SJSA1 (cell line): ENCODE data around the gene PRDM15. TPM values are rescaled to one million over a fixed set of nuclear protein-coding genes. Genes with fewer than 3 reads are reported as not detected.

ENCODE experiments used
- DNase-seq, 2 experiments: peaks; one replicate each; pipeline ENCODE4 v3.0.0-alpha.2; 2015 to 2020; ENCODE audit warnings: low spot score in 2 of 2, low read depth in 1 of 2
- H3K27ac ChIP-seq: fragments of 250-450 bp; sonication (Bioruptor Pico); 2 replicates; pipeline ENCODE4 v1.5.1; 2020; ENCODE audit warnings: mild to moderate bottlenecking, moderate library complexity
- H3K27me3 ChIP-seq: fragments of 250-450 bp; sonication (Bioruptor Pico); replicated peaks from 2 replicates; pipeline ENCODE4 v1.5.1; 2020; ENCODE audit warnings: mild to moderate bottlenecking, moderate library complexity
- H3K36me3 ChIP-seq: fragments of 250-450 bp; sonication (Bioruptor Pico); 2 replicates; pipeline ENCODE4 v1.5.1; 2020; ENCODE audit warnings: mild to moderate bottlenecking
- H3K4me1 ChIP-seq: fragments of 250-450 bp; sonication (Bioruptor Pico); replicated peaks from 2 replicates; pipeline ENCODE4 v1.6.1; 2021; ENCODE audit warnings: mild to moderate bottlenecking
- H3K4me3 ChIP-seq: fragments of 250-450 bp; sonication (Bioruptor Pico); 2 replicates; pipeline ENCODE4 v1.5.1; 2020; ENCODE audit warnings: mild to moderate bottlenecking
- H3K9me3 ChIP-seq: fragments of 250-450 bp; sonication (Bioruptor Pico); replicated peaks from 2 replicates; pipeline ENCODE4 v1.5.1; 2020; ENCODE audit warnings: mild to moderate bottlenecking
- total RNA-seq: library from RNA; depleted of rRNA; stranded (reverse); fragments of >200 nt; shearing (Covaris generic); gene quantifications from 2 replicates; pipeline ENCODE4 v1.2.3, GENCODE V29; 2014

Gene PRDM15
- total RNA-seq, 1 experiment from 2014 or later, result 5.1 TPM

DNA sequence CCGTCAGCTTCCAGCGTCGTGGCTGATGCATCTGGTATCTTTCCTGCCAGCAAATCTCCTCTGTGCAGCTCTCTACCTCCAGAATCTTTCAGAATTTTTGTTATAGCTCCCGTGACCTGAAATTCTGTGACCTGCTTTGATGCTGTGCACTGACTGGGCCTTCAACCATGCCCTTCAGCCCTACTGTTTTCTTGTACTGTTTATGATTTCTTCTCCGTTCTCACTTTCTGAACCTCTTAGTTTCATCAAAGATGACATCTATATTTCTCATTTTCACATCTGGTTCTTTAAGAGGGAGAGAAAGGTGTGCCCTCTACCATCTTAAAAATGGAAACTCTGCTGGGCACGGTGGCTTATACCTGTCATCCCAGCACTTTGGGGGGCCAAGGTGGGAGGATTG, 5.7 kb downstream of the PRDM15 start:
- Histone ChIP-seq H3K36me3 (peaks cover 8% of the 10 kb centered on the region), H3K27ac (no peak overlapping the region), H3K27me3 (no peaks in the 10 kb centered on the region), H3K4me3 (no peak overlapping the region), H3K4me1 (peaks cover 11% of the 10 kb centered on the region), H3K9me3 (no peaks in the 10 kb centered on the region)
- DNase-seq, result no peak

DNA sequence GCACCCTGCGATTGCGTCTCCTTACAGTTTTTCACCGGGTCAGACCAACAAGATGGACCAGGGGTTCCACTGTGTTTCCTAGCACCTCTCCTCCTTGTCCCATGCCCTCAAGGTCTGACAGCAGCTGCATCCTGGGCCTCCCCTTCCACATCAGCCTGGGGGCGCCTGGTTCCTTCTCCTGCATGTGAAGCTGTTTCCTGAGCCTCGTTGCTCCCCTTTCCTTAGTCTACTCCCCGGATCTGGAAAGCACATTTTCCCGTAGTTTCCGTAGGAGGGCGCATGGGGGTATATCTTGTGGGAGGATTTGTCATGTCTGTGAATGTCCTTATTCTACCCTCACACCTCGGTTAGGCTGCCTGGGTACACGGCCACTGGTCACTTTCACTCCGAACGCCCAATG, 6.1 kb downstream of the PRDM15 start:
- Histone ChIP-seq H3K4me1 (peaks cover 7% of the 10 kb centered on the region), H3K27me3 (no peaks in the 10 kb centered on the region), H3K27ac (no peak overlapping the region), H3K36me3 (peaks cover 8% of the 10 kb centered on the region), H3K9me3 (no peaks in the 10 kb centered on the region), H3K4me3 (no peak overlapping the region)
- no peak for DNase-seq

DNA sequence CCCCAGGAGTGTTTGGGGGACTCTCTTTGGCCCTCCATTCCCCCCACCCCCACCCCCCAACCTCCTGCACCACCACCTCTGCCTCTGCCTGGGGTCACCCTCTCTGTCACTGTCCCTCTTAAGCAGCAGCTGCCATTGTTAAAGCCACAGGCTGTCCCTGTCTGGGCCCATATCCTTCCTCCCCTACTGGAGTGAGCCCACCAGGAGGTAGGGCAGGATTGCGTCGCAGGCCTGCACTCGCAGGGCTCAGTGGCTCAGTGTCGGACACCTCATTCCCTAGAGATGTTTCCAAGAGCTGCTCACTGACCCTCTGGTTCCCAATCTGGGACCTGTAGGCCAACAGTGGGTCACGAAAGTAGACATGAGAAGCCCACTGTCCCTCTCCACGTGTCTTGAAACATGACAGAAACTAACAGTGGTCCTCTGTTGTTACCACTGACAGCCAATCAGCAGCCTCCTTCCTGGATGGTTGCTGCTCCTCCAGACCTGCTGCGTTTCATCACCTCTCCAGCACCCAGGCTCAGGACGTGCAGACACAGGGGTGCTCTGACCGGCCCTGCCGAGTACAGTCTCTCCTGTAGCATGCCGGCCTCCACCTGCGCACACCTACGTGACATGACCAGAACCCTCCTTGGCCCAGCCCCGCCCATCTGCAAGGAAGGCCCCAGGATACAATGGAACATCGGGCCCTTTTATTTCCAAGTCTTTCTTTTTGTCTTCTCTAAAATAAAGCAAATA, 7.7 kb downstream of the PRDM15 start:
- Histone ChIP-seq H3K9me3 (no peaks in the 10 kb centered on the region), H3K36me3 (peaks cover 4% of the 10 kb centered on the region; the same call in 1 of the 2 replicates), H3K27me3 (no peaks in the 10 kb centered on the region), H3K27ac (no peak overlapping the region), H3K4me1 (no peaks in the 10 kb centered on the region; the same call in 1 of the 2 replicates), H3K4me3 (no peak overlapping the region)
- no peak for DNase-seq

DNA sequence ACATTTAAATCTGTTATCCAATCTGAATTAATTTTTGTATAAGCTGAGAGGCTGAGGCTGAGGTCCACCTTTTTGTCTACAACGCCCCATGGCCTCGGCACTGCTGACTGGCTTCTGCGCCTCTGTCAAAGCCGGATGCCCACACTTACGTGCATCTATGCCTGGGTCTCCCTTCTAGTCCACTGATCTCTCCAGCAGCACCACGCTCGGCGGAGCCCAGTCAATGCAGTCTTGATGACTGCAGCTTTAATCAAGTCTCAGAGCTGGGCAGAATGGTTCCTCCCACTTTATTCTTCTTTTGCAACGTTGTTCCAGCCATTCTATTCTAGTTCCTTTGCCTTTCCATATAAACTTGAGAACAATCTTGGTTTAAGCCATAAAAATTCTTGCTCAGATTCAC, 9.4 kb downstream of the PRDM15 start:
- Histone ChIP-seq H3K9me3 (no peaks in the 10 kb centered on the region), H3K27ac (no peak overlapping the region), H3K4me1 (no peaks in the 10 kb centered on the region), H3K27me3 (no peaks in the 10 kb centered on the region), H3K36me3 (0 out of 2 replicates have a peak, but pooled peaks cover 3% of the 10 kb centered on the region), H3K4me3 (no peak overlapping the region)
- DNase-seq, result no peak

DNA sequence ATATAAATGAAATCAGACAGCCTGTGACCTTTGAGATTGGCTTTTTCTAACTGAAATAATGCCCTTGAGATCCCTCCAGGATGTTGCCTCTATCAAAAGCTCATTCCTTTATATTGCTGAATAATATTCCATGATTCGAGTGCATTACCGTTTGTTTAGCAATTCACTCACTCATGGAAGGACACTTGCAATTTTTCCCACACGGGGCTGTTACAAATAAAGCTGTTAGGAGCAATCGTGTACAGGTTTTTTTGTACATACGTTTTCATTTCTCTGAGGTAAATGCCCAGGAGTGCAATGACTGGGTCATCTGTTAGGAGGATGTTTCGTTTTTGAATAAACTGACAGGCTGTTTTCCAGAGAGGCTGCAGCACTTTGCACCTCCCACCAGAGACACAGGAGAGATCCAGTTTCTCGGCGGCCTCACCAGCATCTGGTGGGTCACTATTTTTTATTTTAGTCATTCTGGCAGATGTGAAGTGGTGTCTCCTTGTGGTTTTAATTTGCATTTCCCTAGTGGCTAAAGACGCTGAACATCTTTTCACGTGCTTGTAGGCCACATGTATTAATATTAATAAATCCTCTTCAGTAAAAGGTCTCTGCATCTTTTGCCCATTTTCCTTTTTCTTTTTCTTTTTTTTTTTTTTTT, 11.0 kb downstream of the PRDM15 start:
- Histone ChIP-seq H3K27ac (no peak overlapping the region), H3K27me3 (no peaks in the 10 kb centered on the region), H3K9me3 (no peaks in the 10 kb centered on the region), H3K36me3 (no peaks in the 10 kb centered on the region), H3K4me1 (no peaks in the 10 kb centered on the region; the same call in 1 of the 2 replicates), H3K4me3 (no peak overlapping the region)
- DNase-seq, result no peak

DNA sequence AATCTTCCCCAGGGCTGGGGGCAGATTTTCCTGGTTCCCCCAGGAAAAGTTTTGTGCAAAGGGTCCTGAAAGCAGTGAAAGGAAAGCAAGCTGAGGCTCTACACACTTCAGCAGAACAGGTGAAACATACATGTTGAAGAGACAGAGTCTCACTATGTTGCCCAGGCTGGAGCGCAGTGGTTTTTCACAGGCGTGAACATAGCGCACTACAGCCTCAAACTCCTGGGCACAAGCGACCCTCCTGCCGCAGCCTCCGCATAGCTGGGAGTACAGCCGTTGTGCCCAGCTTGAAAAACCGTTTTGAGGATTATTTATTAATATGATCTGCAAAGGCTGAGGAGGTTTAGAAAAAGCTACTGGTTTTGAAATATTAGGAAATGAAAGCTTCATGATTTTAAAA, 11.8 kb downstream of the PRDM15 start:
- H3K9me3 ChIP-seq, result no peaks in the 10 kb centered on the region
- no peak overlapping the region for H3K4me3 ChIP-seq
- H3K4me1 ChIP-seq, result no peaks in the 10 kb centered on the region; the same call in 1 of the 2 replicates
- no peak overlapping the region for H3K27ac ChIP-seq
- no peaks in the 10 kb centered on the region for H3K36me3 ChIP-seq
- no peak for DNase-seq
- no peaks in the 10 kb centered on the region for H3K27me3 ChIP-seq

DNA sequence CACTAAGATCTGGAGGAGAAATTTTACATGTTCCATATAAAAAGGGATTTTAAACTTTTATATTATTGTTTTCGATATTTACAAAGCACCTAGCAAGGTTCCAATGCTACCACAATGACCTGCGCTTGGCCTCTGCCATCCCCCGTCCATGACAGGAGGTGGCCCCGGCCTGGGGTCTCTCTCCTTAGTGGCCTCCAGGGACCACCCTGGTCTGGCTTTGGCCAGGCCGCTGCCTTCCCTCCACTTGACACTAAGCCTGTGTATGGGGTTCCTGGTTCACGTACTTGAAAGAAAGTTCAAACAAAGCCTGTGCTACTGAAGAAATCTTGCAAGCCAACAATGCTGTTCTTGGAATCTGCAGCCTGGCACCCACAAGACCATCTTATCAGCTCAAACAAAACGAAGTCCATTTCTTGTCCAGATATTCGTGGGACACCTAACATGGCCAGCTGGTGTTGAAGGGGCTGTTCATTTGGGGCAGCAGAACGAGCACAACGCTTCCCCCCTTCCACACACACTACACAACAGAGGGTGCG, 12.8 kb downstream of the PRDM15 start:
- Histone ChIP-seq H3K27ac (no peak overlapping the region), H3K9me3 (no peaks in the 10 kb centered on the region), H3K36me3 (no peaks in the 10 kb centered on the region), H3K27me3 (no peaks in the 10 kb centered on the region), H3K4me3 (no peak overlapping the region), H3K4me1 (no peaks in the 10 kb centered on the region; the same call in 1 of the 2 replicates)
- DNase-seq, result no peak

DNA sequence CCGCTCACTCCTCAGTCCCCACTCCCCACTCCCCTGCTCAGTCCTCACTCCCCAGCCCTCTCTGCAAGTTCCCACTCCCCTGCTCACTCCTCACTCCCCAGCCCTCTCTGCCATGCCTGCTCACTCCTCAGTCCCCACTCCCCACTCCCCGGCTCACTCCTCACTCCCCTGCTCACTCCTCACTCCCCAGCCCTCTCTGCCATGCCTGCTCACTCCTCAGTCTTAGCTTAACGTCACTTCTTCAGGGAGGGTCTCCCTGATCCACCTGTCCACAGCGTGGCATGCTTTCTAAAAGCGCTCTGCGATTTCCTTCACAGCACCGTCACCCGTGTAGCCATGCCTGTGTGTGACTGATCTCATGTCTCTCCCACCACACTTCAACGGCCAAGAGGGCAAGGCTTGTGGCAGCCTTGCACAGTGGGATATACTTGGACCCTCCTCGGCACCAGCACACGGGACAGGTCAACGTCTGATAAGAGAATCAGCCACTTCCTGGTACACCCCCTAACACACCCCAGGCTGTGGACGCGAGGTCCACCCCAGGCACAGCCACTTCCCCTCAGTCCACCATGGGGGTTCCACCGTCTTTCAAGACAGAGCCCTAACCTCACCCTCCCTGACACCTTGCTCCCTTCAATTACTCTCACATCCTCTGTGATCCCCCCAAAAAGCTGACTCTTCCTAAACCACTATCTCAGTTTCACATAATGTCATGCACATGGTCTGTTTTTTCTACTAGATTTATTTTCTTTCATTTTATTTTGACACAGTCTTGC, 14.0 kb downstream of the PRDM15 start:
- no peaks in the 10 kb centered on the region for H3K27me3 ChIP-seq
- no peaks in the 10 kb centered on the region; the same call in 1 of the 2 replicates for H3K4me1 ChIP-seq
- DNase-seq, result no peak
- no peaks in the 10 kb centered on the region for H3K36me3 ChIP-seq
- no peak overlapping the region for H3K27ac ChIP-seq
- no peaks in the 10 kb centered on the region for H3K9me3 ChIP-seq
- no peak overlapping the region for H3K4me3 ChIP-seq

DNA sequence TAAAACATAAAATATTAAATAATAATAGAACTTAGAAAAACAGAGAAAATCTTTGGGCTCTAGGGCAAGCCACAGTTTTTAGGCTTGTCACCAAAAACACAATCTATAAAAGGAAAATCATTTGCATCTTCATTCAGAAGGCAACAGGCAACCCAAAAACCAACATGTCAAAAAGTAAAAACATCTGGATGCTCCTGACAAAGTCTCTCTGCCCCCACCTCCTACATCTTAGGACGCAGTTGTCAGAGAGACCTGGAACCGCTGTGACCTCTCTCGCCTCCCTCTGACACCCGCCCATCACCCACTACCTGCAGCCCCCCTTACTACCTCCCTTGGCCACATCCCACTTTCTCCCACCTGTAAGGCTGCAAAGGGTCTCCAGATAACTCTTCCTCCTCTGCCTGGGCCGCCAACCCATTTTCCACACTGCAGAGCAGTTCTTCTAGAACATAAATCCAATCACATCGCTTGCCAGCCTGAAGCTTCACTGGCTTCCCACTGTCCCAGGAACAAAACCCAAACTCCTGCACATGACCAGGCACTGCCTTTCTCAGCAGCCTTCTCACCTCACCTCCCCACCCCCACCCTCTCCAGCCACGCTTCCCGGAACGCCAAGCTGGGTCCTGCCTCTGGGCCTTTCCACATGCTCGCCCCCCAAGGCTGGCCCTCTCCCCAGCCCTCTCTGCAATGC, 14.7 kb downstream of the PRDM15 start:
- Histone ChIP-seq H3K9me3 (no peaks in the 10 kb centered on the region), H3K27ac (no peak overlapping the region), H3K4me1 (no peaks in the 10 kb centered on the region; the same call in 1 of the 2 replicates), H3K36me3 (0 out of 2 replicates have a peak, but pooled peaks cover 3% of the 10 kb centered on the region), H3K4me3 (no peak overlapping the region), H3K27me3 (no peaks in the 10 kb centered on the region)
- DNase-seq, result no peak

DNA sequence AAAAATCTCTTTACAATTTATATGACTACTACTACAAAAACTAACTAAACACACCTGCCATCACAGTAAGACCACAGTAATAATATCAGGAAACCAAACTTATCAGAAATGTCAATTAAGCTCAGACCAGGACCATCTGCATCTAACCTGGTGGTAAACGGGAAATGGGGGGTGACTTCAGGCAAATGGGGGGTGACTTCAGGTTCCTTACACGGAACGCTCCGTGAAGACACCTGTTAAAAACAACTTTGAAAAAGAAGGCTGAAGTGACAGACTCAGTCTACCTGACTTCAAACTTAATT, 15.8 kb downstream of the PRDM15 start:
- peaks cover 8% of the 10 kb centered on the region; the same call in 1 of the 2 replicates for H3K36me3 ChIP-seq
- H3K4me1 ChIP-seq, result no peaks in the 10 kb centered on the region; the same call in 1 of the 2 replicates
- H3K27ac ChIP-seq, result no peak overlapping the region
- H3K9me3 ChIP-seq, result no peaks in the 10 kb centered on the region
- no peak overlapping the region for H3K4me3 ChIP-seq
- DNase-seq, result no peak
- H3K27me3 ChIP-seq, result no peaks in the 10 kb centered on the region

DNA sequence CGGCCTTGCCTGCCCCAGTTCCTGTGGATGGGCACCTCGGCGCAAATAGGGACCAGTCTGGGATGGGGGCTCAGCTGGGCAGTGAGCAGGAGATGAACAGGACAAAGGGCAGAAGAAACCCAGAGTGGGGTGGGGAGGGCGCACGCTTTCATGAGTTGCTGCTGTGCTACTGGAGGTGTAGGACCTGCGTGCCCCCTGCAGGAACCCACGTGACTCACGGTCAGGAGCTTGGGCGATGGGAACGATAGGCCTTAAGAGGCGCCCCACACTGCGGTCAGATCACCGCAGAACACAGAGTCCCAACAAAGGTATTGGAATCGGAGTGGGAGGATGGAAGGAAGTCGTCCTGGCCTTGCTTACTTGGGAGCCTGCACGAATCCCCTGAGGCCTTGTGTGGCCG, 17.2 kb downstream of the PRDM15 start:
- H3K27ac ChIP-seq, result no peak overlapping the region
- H3K9me3 ChIP-seq, result no peaks in the 10 kb centered on the region
- H3K27me3 ChIP-seq, result no peaks in the 10 kb centered on the region
- H3K4me1 ChIP-seq, result no peaks in the 10 kb centered on the region; the same call in 1 of the 2 replicates
- no peak for DNase-seq
- peaks cover 8% of the 10 kb centered on the region; the same call in 1 of the 2 replicates for H3K36me3 ChIP-seq
- H3K4me3 ChIP-seq, result no peak overlapping the region

DNA sequence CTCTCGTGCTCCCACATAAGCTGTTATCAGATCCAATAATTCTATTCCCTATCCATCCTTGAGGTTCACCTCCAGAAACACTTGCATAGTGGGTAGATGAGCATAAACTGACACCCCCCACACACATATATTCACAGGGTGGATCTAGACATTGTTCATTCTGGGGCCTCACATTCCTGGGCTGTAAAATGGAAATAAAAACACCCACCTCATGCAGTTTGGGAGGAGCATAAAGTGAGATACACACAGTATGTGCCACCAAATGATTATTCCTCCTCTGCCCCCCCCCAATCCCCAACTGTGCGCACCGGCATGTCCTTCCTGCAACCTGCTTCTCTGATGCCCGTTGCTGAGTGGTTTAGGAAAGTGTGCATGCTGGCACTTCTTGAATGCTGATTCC, 17.9 kb downstream of the PRDM15 start:
- H3K36me3 ChIP-seq, result peaks cover 8% of the 10 kb centered on the region; the same call in 1 of the 2 replicates
- no peaks in the 10 kb centered on the region for H3K9me3 ChIP-seq
- no peaks in the 10 kb centered on the region for H3K27me3 ChIP-seq
- H3K27ac ChIP-seq, result no peak overlapping the region
- H3K4me1 ChIP-seq, result no peaks in the 10 kb centered on the region; the same call in 1 of the 2 replicates
- no peak overlapping the region for H3K4me3 ChIP-seq
- no peak for DNase-seq

DNA sequence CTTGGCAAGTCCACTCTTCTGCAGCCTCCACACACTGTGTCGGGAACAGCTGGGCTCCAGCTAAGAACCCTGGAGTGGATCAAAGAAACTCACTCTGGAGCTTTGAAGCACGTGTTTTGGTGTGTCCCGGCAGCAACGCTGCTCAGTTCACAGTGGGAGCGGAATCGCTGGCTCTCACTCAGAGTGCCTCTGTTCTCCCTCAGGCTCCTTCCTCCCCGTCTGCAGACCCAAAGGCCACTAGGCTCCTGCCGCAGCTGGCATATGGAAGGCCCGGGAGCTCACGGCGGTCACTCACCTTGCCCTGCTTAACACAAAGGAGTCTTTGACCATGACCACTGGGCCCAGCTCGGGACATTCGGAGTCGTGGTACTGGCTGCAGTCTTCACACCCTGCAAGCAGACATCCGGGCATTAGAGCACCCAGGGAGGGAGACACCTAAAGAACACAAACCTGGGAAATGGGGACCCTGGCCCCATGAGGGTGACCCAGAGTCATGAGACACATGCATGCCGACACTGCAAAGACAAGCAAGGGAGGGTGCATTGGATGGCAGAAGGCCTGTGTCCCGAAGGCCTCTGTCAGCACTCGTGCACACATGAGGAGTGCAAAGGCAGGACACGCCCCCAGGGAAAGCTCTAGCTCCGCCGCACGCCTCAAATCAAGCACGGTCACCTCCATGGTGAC, 19.7 kb downstream of the PRDM15 start:
- Histone ChIP-seq H3K4me1 (no peaks in the 10 kb centered on the region; the same call in 1 of the 2 replicates), H3K4me3 (no peak overlapping the region), H3K27me3 (no peaks in the 10 kb centered on the region), H3K36me3 (peaks cover 14% of the 10 kb centered on the region; the same call in 1 of the 2 replicates), H3K9me3 (no peaks in the 10 kb centered on the region), H3K27ac (no peak overlapping the region)
- no peak for DNase-seq
